Endothelial cell of umbilical vein (primary cell): ENCODE measurements around the gene DUSP22. TPM values are rescaled to one million over a fixed set of nuclear protein-coding genes. Genes with fewer than 3 reads are reported as not detected.

Source experiments
- BruUV-seq: library from RNA; stranded (reverse); fragments of 400-500 nt; replicated peaks from 2 replicates; lab custom pipeline; 2021; lab: Mats Ljungman, UMichigan
- CTCF ChIA-PET: fragments of 300-600, 350-600 bp; sonication (Branson Sonifier 250); formaldehyde crosslinking; loops from one replicate; lab custom pipeline; 2021; ENCODE audit warnings: antibody characterized with exemption, inconsistent platforms; lab: Charles Lee
- POLR2A ChIA-PET: fragments of 300-600, 350-600 bp; sonication (Branson Sonifier 250); formaldehyde crosslinking; loops from one replicate; lab custom pipeline; 2021; ENCODE audit warnings: antibody characterized with exemption, inconsistent platforms; lab: Charles Lee
- DNase-seq: peaks from one replicate; pipeline ENCODE4 v3.0.0-alpha.2; 2011; ENCODE audit warnings: low read depth, low spot score
- FAIRE-seq: peaks from 2 replicates; lab custom pipeline; 2011; peaks lifted over from hg19 to GRCh38; lab: Jason Lieb, UNC
- H2AFZ ChIP-seq: 2 replicates; pipeline ENCODE4 v1.6.0; 2012; ENCODE audit warnings: low read depth, low read length, control low read depth, inconsistent platforms
- H3K27ac ChIP-seq: 2 replicates; pipeline ENCODE4 v1.5.1; 2011; ENCODE audit warnings: low read depth, mild to moderate bottlenecking, control low read depth, low read length, moderate library complexity; ENCODE audit not compliant: insufficient read depth
- H3K27me3 ChIP-seq, 2 experiments: 2 replicates each; pipeline versions ENCODE4 v1.6.0 to v1.6.1; 2011; ENCODE audit warnings: low read length in 2 of 2, mixed read lengths in 1 of 2; ENCODE audit not compliant: control insufficient read depth in 2 of 2, insufficient read depth in 2 of 2
- H3K36me3 ChIP-seq, 2 experiments: 2 replicates in 1 of 2; 3 replicates in 1 of 2; pipeline ENCODE4 v1.5.1; 2011; ENCODE audit warnings: low read length in 2 of 2, mild to moderate bottlenecking in 1 of 2, moderate library complexity in 1 of 2; ENCODE audit not compliant: control insufficient read depth in 2 of 2, insufficient read depth in 2 of 2; ENCODE audit errors: extremely low read depth in 1 of 2
- H3K4me1 ChIP-seq: 3 replicates; pipeline ENCODE4 v1.5.1; 2011; ENCODE audit warnings: mild to moderate bottlenecking, low read length; ENCODE audit not compliant: control insufficient read depth, insufficient read depth; ENCODE audit errors: extremely low read depth
- H3K4me2 ChIP-seq: 2 replicates; pipeline ENCODE4 v1.6.1; 2011; ENCODE audit warnings: low read length, control low read depth, mixed read lengths; ENCODE audit not compliant: insufficient read depth
- H3K4me3 ChIP-seq, 3 experiments: fragments of 200-600 bp in 1 of 3; sonication (generic), shearing (Covaris generic) in 1 of 3; replicated peaks in 1 of 3; 2 replicates each; pipeline ENCODE4 v1.5.1; 2011 to 2016; ENCODE audit warnings: control low read depth in 3 of 3, low read length in 3 of 3, mild to moderate bottlenecking in 2 of 3, inconsistent platforms in 1 of 3, low read depth in 1 of 3, moderate library complexity in 1 of 3; ENCODE audit not compliant: insufficient read depth in 1 of 3
- H3K79me2 ChIP-seq: 2 replicates; pipeline ENCODE4 v1.6.0; 2012; ENCODE audit warnings: low read length, inconsistent platforms; ENCODE audit not compliant: control insufficient read depth, insufficient read depth
- H3K9ac ChIP-seq: replicated peaks from 2 replicates; pipeline ENCODE3; 2011; ENCODE audit warnings: low read length, control low read depth; ENCODE audit not compliant: insufficient read depth; ENCODE audit errors: extremely low read depth
- H3K9me1 ChIP-seq: replicated peaks from 3 replicates; pipeline ENCODE4 v1.6.0; 2011; ENCODE audit warnings: mild to moderate bottlenecking, low read length; ENCODE audit not compliant: control insufficient read depth, insufficient read depth; ENCODE audit errors: extremely low read depth
- H3K9me3 ChIP-seq: replicated peaks from 2 replicates; pipeline ENCODE4 v1.5.1; 2012; ENCODE audit warnings: low read length, inconsistent platforms; ENCODE audit not compliant: control insufficient read depth, insufficient read depth
- H4K20me1 ChIP-seq: replicated peaks from 2 replicates; pipeline ENCODE3; 2011; ENCODE audit warnings: mild to moderate bottlenecking, low read length; ENCODE audit not compliant: control insufficient read depth, insufficient read depth; ENCODE audit errors: extremely low read depth
- EZH2 ChIP-seq: IDR thresholded peaks from 2 replicates; pipeline ENCODE4 v1.6.1; 2012; ENCODE audit warnings: borderline replicate concordance, low read depth, mild to moderate bottlenecking, moderate library complexity, low read length, inconsistent platforms; ENCODE audit not compliant: severe bottlenecking
- FOS ChIP-seq: IDR thresholded peaks from 2 replicates; pipeline ENCODE4 v1.6.1; 2011; ENCODE audit warnings: mild to moderate bottlenecking, low read length, moderate library complexity, borderline replicate concordance; ENCODE audit not compliant: insufficient read depth
- GATA2 ChIP-seq: IDR thresholded peaks from 2 replicates; pipeline ENCODE4 v1.7.0; 2011; ENCODE audit warnings: low read depth, mild to moderate bottlenecking, moderate library complexity, mixed read lengths, low read length; ENCODE audit not compliant: insufficient read length, insufficient read depth
- JUN ChIP-seq: IDR thresholded peaks from 2 replicates; pipeline ENCODE4 v1.6.1; 2011; ENCODE audit warnings: borderline replicate concordance, low read depth; ENCODE audit not compliant: insufficient read length, insufficient read depth
- MYC ChIP-seq: IDR thresholded peaks from one replicate; pipeline ENCODE4 v1.6.1; 2011; ENCODE audit warnings: mild to moderate bottlenecking, low read depth, low read length
- POLR2A ChIP-seq: IDR thresholded peaks from 2 replicates; pipeline ENCODE4 v1.6.1; 2012; ENCODE audit warnings: low read depth, mild to moderate bottlenecking, control low read depth, low read length
- POLR2AphosphoS5 ChIP-seq: IDR thresholded peaks from 2 replicates; pipeline ENCODE4 v1.6.1; 2012; ENCODE audit warnings: low read depth, mild to moderate bottlenecking, control low read depth, low read length, moderate library complexity; ENCODE audit not compliant: insufficient read depth
- dilution Hi-C: fragments of 300-500 bp; cut with MboI; formaldehyde crosslinking; loops from one replicate; pipeline ENCODE4 v1.15.0; 2019; ENCODE audit warnings: low sequenced_read_pairs; ENCODE audit not compliant: extremely low pct_ligation_motif_present
- intact Hi-C: fragments of 100-400 bp; cut with micrococcal nuclease; formaldehyde crosslinking; loops from one replicate; pipeline ENCODE4 v1.10.0; 2022
- polyA plus RNA-seq, 4 experiments: library from polyadenylated mRNA; depleted of rRNA in 3 of 4; stranded (reverse) in 3 of 4; unstranded in 1 of 4; fragments of >200 nt; gene quantifications; 2 replicates each; pipeline versions ENCODE4 v1.2.1 to v1.2.3, GENCODE V29; 2011 to 2012; ENCODE audit warnings: missing spikeins in 1 of 4
- total RNA-seq: library from RNA; stranded (reverse); gene quantifications from 2 replicates; pipeline ENCODE4 v1.2.3, GENCODE V29; 2021
- TF ChIP-seq, protein P1 (sequence below), 2 donors: IDR thresholded peaks; 1 replicate in 1 of 2; 2 replicates in 1 of 2; pipeline ENCODE4 v1.5.1; 2011; ENCODE audit warnings: low read length in 2 of 2, mild to moderate bottlenecking in 2 of 2, moderate library complexity in 2 of 2, control low read depth in 1 of 2, inconsistent platforms in 1 of 2, low read depth in 1 of 2; ENCODE audit not compliant: insufficient read depth in 1 of 2; ENCODE audit errors: extremely low read depth in 1 of 2
- TF ChIP-seq, protein P2 (sequence below): IDR thresholded peaks from 2 replicates; pipeline ENCODE4 v1.6.1; 2011; ENCODE audit not compliant: insufficient read depth, insufficient read length

The DUSP22 gene
- total and polyA plus RNA-seq, 2 donors (not counting 3 experiments of a cell fraction or from before 2014, with no cell fraction given), result 23.2 to 33.9 TPM

DNA sequence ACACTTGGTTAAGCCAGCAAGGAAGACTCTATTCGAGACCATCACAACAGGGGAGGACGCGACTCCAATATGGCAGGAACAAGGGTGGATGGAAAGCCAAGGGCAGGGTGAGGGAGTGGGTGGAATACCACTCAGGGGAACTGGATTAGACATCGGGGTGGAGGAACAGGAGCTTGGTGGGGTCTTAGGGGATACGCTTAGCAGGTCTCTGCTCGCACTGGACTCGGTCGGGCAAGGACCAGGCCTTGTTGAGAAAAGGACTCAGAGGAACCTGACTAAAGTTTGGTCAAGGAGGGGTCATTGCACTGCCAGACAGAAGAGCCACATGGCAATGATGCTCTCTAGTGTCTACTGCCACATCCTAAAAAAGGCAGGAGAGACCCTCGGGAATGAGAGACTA is 10.5 kb downstream of the DUSP22 start:
- no peak overlapping the region for H3K9ac ChIP-seq
- H3K9me3 ChIP-seq, result no peaks in the 10 kb centered on the region
- TF ChIP-seq, protein P1, sequence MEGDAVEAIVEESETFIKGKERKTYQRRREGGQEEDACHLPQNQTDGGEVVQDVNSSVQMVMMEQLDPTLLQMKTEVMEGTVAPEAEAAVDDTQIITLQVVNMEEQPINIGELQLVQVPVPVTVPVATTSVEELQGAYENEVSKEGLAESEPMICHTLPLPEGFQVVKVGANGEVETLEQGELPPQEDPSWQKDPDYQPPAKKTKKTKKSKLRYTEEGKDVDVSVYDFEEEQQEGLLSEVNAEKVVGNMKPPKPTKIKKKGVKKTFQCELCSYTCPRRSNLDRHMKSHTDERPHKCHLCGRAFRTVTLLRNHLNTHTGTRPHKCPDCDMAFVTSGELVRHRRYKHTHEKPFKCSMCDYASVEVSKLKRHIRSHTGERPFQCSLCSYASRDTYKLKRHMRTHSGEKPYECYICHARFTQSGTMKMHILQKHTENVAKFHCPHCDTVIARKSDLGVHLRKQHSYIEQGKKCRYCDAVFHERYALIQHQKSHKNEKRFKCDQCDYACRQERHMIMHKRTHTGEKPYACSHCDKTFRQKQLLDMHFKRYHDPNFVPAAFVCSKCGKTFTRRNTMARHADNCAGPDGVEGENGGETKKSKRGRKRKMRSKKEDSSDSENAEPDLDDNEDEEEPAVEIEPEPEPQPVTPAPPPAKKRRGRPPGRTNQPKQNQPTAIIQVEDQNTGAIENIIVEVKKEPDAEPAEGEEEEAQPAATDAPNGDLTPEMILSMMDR (IDR thresholded peaks at IDR 0.05; ENCODE audit: extremely low read depth in 1 of 2, insufficient read depth in 1 of 2, low read depth in 1 of 2, low read length in 2 of 2), result no peak
- TF ChIP-seq EZH2, result no peak
- TF ChIP-seq GATA2, result no peak
- TF ChIP-seq JUN, result no peak
- no peak for TF ChIP-seq POLR2A
- TF ChIP-seq, protein P2, sequence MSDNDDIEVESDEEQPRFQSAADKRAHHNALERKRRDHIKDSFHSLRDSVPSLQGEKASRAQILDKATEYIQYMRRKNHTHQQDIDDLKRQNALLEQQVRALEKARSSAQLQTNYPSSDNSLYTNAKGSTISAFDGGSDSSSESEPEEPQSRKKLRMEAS, result no peak
- no peak for TF ChIP-seq POLR2AphosphoS5
- no peak for TF ChIP-seq MYC
- TF ChIP-seq FOS, result no peak
- H3K79me2 ChIP-seq, result peaks cover 11% of the 10 kb centered on the region
- intact Hi-C loops, result no loop called here
- no peaks in the 10 kb centered on the region for H3K36me3 ChIP-seq
- ChIA-PET POLR2A (no interaction called here), CTCF (no interaction called here)
- H3K27ac ChIP-seq, result no peak overlapping the region
- H3K27me3 ChIP-seq, result no peaks in the 10 kb centered on the region
- H4K20me1 ChIP-seq, result no peaks in the 10 kb centered on the region
- peaks cover 12% of the 10 kb centered on the region for H3K4me1 ChIP-seq
- no peak overlapping the region for H3K4me2 ChIP-seq
- FAIRE-seq (no peak), DNase-seq (no peak)
- no TSS peak for BruUV-seq
- dilution Hi-C loops, result no loop called here
- no peaks in the 10 kb centered on the region for H3K9me1 ChIP-seq
- no peak overlapping the region for H3K4me3 ChIP-seq
- no peak overlapping the region for H2AFZ ChIP-seq
